ENCODE results near the gene KCNMA1. TPM values are rescaled to one million over a fixed set of nuclear protein-coding genes. Genes with fewer than 3 reads are reported as not detected.
"Not testable (repeated sequence)": the region's sequence is repeated elsewhere in the genome, so short reads cannot be mapped to it uniquely, and the experiment has no call there.

KCNMA1 gene
- total RNA-seq, 1 donor from 2014 or later = 0.39 TPM

GRCh38 chr10:77608281-77608680 is 29.3 kb downstream of the KCNMA1 start:
- intact Hi-C loops (cut with micrococcal nuclease) = no loop called here

- intact Hi-C loops (cut with micrococcal nuclease) = no loop called here
Observed at GRCh38 chr10:77606751-77607150, 30.9 kb downstream of the KCNMA1 start.

- intact Hi-C loops (cut with micrococcal nuclease) = no loop called here
Observed at GRCh38 chr10:77605466-77605865, 32.1 kb downstream of the KCNMA1 start.

- intact Hi-C loops (cut with micrococcal nuclease) = no loop called here
Observed at GRCh38 chr10:77604941-77605351, 32.7 kb downstream of the KCNMA1 start.

- intact Hi-C loops (cut with micrococcal nuclease) = no loop called here
Observed at GRCh38 chr10:77604063-77604462, 33.5 kb downstream of the KCNMA1 start.

- intact Hi-C loops (cut with micrococcal nuclease) = no loop called here
Observed at GRCh38 chr10:77603534-77603927, 34.1 kb downstream of the KCNMA1 start.

GRCh38 chr10:77602913-77603533 is 34.6 kb downstream of the KCNMA1 start:
- intact Hi-C loops (cut with micrococcal nuclease) = no loop called here

- intact Hi-C loops (cut with micrococcal nuclease) = no loop called here
Observed at GRCh38 chr10:77602231-77602912, 35.2 kb downstream of the KCNMA1 start.

- intact Hi-C loops (cut with micrococcal nuclease) = no loop called here
Observed at GRCh38 chr10:77601488-77601887, 36.1 kb downstream of the KCNMA1 start.

GRCh38 chr10:77600640-77601039 is 37.0 kb downstream of the KCNMA1 start:
- intact Hi-C loops (cut with micrococcal nuclease) = no loop called here

GRCh38 chr10:77599651-77600050 is 38.0 kb downstream of the KCNMA1 start:
- intact Hi-C loops (cut with micrococcal nuclease) = no loop called here

- intact Hi-C loops (cut with micrococcal nuclease) = no loop called here
Observed at GRCh38 chr10:77598606-77599005, 39.0 kb downstream of the KCNMA1 start.

GRCh38 chr10:77597560-77597959 is 40.0 kb downstream of the KCNMA1 start:
- intact Hi-C loops (cut with micrococcal nuclease) = no loop called here

GRCh38 chr10:77594471-77594783 is 43.2 kb downstream of the KCNMA1 start:
- intact Hi-C loops (cut with micrococcal nuclease) = no loop called here

GRCh38 chr10:77593771-77594470 is 43.7 kb downstream of the KCNMA1 start:
- intact Hi-C loops (cut with micrococcal nuclease) = no loop called here

- intact Hi-C loops (cut with micrococcal nuclease) = no loop called here
Observed at GRCh38 chr10:77592946-77593636, 44.5 kb downstream of the KCNMA1 start.

- intact Hi-C loops (cut with micrococcal nuclease) = no loop called here
Observed at GRCh38 chr10:77592510-77592909, 45.1 kb downstream of the KCNMA1 start.

- intact Hi-C loops (cut with micrococcal nuclease) = no loop called here
Observed at GRCh38 chr10:77591238-77591880, 46.2 kb downstream of the KCNMA1 start.

- intact Hi-C loops (cut with micrococcal nuclease) = no loop called here
Observed at GRCh38 chr10:77590344-77591237, 47.0 kb downstream of the KCNMA1 start.

- intact Hi-C loops (cut with micrococcal nuclease) = not testable (repeated sequence)
Observed at GRCh38 chr10:77589703-77590102, 47.9 kb downstream of the KCNMA1 start.

GRCh38 chr10:77588886-77589285 is 48.7 kb downstream of the KCNMA1 start:
- intact Hi-C loops (cut with micrococcal nuclease) = no loop called here
